Peyer's patch (tissue), 4 donors: Measurements from ENCODE around the gene RAD51B.

Experiments
- POLR2A ChIP-seq, 2 donors: fragments of 450-650 bp; IDR thresholded peaks; one replicate each; pipeline ENCODE4 v1.5.1; 2017; ENCODE audit warnings: antibody characterized with exemption in 2 of 2, mild to moderate bottlenecking in 2 of 2, moderate library complexity in 2 of 2
- TF ChIP-seq, protein P1 (sequence below), 6 experiments: fragments of 450-650 bp in 4 of 6; fragments of 200-600 bp in 2 of 6; sonication (generic) in 1 of 6; IDR thresholded peaks; one replicate each; pipeline ENCODE4 v1.5.1; 2017 to 2019; ENCODE audit warnings: antibody characterized with exemption in 6 of 6, mild to moderate bottlenecking in 3 of 6, moderate library complexity in 1 of 6

DNA sequence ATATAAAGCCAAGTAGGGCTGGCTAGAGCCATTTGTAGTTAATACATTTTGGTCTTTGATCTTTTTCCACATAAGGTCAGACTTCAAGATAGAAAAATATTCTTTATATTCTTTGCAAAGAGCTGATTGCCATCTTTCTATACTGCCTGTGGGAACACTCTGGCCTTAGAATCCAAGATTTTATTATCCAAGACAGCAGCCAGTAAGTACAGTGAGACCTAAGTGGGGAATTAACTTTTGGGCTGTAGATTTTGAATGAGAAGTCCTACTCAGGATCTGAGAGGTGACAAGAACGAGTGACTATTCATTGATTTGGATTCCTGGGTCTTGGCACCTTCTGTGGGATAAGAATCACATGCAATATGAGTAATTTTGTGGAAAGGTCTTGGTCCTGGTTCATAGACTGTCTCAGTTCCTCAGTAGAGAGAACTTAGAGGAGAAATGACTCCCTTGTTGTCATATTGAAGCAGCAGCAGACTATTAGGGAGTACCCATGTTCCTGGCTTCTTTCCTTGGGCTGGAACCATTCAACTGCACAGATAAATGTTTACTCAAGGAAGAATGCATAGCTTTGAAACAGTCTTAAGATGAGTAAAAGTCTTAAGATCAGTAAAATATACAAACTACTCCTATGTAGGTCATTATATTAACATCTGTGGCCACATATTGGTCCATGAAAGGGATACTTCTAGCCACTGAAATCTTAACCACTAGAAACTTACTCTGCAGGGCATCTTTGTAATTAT lies 353.8 kb downstream of the RAD51B start:
- TF ChIP-seq POLR2A (IDR thresholded peaks at IDR 0.05), result no peak
- TF ChIP-seq, protein P1, sequence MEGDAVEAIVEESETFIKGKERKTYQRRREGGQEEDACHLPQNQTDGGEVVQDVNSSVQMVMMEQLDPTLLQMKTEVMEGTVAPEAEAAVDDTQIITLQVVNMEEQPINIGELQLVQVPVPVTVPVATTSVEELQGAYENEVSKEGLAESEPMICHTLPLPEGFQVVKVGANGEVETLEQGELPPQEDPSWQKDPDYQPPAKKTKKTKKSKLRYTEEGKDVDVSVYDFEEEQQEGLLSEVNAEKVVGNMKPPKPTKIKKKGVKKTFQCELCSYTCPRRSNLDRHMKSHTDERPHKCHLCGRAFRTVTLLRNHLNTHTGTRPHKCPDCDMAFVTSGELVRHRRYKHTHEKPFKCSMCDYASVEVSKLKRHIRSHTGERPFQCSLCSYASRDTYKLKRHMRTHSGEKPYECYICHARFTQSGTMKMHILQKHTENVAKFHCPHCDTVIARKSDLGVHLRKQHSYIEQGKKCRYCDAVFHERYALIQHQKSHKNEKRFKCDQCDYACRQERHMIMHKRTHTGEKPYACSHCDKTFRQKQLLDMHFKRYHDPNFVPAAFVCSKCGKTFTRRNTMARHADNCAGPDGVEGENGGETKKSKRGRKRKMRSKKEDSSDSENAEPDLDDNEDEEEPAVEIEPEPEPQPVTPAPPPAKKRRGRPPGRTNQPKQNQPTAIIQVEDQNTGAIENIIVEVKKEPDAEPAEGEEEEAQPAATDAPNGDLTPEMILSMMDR (IDR thresholded peaks at IDR 0.05), result no peak
